Epidermal melanocyte (primary cell): ENCODE results near the gene KCNT1.

ENCODE experiments used
- DNase-seq: peaks from one replicate; pipeline ENCODE4 v3.0.0; 2011; ENCODE audit warnings: low spot score; ENCODE audit not compliant: insufficient read length

The KCNT1 gene

DNA sequence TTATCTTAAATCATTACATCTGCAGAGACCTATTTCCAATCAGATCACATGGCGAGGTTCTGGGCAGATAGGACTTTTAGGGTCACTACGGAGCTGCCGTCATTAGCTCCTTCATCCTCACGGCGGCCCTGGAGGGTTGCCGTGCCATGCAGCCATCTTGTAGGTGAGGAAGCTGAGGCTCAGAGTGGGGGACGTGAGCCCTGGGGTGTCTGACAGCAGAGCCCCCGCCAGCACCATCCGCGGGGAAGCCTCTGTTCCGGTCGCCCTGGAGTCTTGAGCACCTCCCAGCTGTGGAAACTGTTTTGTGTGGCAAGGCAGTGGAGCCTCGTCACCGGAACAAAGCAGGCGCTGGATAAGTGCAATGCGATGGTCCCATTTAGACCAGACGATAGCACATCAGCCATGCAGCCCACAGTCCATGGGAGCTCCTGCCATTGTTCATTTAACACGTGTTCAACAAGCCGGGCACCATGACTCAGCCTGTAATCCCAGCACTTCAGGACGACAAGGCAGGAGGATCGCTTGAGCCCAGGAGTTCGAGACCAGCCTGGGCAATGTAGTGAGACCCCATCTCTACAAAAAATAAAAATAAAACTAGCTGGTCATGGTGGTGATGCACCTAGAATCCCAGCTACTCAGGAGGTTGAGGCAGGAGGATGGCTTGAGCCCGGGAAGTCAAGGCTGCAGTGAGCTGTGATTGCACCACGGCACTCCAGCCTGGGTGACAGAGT, 61.9 kb downstream of the KCNT1 start:
- DNase-seq: no peak

DNA sequence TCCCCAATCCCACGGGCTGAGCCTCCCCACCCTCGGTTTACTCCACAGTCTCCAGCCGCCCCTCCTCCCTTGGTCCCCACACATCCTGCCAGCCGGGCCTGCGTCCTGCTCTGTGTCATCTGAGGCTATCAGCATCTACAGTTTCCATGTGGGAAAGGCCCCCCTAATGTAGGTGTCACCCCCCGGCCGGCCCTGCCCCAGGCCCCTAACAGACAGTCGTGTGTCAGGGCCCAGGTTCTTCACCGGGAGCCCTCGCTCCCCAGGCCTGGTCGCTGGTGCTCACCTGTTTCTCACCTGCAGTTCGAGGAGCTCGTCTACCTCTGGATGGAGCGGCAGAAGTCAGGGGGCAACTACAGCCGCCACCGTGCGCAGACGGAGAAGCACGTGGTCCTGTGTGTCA, 62.7 kb downstream of the KCNT1 start:
- DNase-seq: no peak

DNA sequence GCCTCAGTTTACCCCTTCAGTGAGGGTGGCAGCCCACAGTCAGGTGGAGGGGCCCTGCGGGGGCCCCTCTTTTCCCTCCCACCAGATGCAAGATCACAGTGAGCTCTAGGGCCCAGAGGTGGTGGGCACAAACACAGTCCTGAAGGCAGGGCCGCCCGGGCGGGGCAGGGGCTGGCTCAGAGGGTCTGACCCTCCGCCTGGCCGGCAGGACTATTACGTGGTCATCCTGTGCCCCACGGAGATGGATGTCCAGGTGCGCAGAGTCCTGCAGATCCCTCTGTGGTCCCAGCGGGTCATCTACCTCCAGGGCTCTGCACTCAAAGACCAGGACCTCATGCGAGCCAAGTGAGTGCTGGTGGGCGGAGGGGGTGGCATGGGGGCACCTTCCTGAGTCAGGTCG, 63.4 kb downstream of the KCNT1 start:
- DNase-seq: no peak

DNA sequence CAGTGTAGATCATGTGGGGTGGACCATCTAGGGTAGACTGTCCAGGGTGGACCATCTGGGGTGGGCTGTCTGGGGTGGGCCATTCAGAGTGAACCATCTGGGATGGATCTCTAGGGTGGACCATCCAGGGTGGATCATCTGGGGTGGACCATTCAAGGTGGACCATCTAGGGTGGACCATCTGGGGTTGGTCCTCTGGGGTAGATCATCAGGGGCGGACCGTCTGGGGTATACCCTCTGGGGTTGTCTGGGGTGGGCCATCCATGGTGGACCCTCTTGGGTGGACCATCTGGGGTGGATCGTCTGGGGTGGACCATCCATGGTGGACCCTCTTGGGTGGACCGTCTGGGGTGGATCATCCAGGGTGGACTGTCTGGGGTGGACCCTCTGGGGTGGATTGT, 64.3 kb downstream of the KCNT1 start:
- DNase-seq: no peak

DNA sequence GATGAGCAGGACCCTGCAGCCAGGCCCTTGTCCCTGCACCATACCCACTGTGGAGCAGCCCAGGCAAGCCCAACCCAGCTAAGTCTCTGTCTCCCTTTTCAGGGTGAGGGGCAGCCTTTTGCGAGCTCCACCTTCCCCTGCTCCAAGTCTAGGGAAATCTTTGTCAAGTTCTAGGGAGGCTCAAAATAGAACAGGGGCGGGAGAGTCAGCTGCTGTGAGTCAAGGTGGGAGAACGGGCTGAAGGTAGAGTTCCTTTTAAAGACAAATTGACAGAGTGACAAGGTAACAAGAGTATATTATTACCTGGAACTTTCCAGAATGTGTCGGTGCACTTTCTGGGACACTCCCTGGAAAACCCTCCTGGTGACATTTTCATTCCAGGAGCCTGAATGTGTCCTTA, 64.7 kb downstream of the KCNT1 start:
- DNase-seq: no peak

DNA sequence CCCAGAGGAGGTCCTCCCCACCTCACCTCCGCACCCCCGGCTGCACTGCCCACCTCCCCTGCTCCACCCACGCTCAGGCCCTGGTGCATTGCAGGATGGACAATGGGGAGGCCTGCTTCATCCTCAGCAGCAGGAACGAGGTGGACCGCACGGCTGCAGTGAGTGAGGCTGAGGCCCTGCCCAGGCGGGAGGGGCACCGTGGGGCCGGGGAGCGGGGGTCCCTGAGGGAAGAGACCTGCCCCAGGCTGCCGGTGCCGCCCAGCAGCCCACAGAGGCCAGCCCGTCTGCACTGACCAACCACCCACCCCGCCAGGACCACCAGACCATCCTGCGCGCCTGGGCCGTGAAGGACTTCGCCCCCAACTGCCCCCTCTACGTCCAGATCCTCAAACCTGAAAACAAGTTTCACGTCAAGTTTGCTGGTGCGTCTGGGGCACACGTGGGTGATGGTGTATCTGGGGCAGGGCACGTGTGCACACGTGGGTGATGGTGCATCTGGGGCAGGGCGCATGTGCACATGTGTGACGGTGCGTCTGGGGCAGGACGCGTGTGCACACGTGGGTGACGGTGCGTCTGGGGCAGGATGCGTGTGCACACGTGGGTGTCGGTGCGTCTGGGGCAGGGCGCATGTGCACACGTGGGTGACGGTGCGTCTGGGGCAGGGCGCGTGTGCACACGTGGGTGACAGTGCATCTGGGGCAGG, 66.7 kb downstream of the KCNT1 start:
- no peak for DNase-seq

DNA sequence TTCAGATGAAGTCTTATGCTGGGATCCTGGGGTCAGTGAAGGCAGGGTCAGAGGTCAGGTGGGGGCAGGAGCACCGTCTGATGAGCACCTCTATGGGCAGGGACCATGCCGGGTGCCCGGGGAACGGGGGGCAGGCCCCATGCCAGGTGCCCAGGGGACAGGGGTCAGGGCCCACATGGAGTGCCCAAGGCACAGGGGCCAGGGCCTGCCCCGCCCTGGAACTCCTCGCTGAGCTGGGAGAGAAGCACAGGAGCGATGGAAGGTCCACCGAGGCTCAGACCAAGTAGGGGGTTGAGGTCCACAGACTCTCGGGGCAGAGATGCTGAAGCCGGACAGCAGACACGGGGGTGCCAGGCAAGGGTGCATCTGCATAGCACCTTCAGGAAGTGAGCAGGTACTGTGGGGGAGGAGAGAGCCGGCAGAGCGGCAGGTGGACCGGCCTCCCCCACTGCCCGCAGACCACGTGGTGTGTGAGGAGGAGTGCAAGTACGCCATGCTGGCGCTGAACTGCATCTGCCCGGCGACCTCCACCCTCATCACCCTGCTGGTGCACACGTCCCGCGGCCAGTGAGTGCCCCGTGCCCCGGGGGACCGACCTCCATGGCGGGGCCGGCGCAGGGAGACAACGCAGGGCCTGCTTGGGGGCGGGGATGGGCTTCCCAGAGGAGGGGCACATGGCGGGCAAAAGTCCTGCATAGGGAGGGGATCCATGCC, 67.7 kb downstream of the KCNT1 start:
- DNase-seq: no peak

DNA sequence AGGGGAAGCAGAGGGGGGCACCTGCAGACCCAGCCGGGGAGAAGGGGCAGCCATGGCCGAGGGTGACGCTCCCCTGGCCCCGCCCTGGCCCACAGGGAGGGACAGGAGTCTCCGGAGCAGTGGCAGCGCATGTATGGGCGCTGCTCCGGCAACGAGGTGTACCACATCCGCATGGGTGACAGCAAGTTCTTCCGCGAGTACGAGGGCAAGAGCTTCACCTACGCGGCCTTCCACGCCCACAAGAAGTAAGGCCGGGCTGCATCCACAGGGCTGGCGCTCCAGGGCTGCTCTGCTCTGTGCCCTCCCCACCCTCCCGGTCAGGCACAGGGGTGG, 68.2 kb downstream of the KCNT1 start:
- no peak for DNase-seq

DNA sequence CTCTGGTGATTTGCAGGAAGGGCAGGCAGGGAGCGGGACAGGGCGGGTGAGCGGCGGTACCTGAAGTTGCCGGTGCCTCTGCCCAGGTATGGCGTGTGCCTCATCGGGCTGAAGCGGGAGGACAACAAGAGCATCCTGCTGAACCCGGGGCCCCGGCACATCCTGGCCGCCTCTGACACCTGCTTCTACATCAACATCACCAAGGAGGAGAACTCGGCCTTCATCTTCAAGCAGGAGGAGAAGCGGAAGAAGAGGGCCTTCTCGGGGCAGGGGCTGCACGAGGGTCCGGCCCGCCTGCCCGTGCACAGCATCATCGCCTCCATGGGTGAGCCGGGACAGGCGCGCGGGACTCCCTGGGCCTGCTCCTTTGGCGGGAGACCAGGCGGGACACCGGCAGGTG, 68.8 kb downstream of the KCNT1 start:
- no peak for DNase-seq

DNA sequence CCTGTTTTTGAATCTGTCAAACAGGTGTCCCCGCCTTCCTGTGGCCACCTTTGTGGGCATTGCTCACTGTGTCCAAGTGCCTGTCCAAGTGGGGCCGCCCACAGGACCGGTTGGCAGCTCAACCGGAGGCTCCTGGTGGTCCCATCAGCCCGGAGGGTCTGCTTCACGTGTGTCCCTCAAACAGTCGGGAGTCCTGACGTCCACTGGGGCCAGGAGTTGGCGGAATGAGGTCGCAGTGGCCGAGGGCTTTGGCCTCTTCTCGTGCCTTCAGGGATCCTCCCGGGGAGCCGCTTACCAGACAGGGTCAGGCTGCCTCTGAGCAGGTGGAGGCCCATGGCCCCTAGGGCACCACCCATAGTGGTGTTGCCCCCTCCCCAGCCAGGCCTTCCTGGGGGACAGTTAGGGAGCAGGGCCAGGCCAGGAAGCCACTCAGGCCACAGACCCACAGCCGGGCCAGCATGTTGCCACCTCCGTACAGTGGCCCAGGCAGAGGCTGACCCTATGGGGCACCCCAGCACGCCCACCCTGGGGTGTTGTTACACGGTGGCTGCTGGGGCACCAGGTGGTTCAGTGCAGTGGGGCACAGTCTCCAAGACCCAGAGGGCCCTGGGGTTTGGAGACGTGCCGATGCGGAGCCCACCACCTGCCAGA, 69.5 kb downstream of the KCNT1 start:
- DNase-seq: no peak

DNA sequence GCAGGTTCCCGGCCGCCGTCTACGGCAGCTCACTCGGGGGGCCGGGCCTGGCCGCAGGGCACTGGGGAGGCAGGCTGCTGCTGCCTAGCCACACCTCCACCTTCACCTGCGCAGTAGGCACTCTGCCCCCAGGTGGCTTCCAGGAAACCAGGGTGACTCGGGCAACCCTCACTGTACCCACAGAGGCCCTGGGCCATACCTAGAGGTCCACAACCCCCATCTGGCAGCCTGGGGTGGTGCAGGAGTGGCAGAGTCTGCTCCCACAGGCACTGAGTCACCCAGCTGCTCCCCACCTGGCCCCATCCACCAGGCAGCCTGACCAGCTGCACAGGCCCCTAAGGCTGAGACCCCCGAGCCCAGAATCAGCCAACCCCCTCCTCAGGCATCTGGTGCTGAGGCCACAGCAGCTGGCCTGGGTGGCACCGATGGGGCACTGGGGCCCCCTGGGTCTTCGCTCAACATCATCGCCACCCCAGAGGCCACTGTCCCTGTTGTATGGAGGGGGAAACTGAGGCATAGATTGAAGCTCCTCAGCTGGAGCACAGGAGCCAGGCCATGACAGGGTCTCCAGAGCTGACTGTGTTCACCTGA, 70.2 kb downstream of the KCNT1 start:
- DNase-seq: no peak

DNA sequence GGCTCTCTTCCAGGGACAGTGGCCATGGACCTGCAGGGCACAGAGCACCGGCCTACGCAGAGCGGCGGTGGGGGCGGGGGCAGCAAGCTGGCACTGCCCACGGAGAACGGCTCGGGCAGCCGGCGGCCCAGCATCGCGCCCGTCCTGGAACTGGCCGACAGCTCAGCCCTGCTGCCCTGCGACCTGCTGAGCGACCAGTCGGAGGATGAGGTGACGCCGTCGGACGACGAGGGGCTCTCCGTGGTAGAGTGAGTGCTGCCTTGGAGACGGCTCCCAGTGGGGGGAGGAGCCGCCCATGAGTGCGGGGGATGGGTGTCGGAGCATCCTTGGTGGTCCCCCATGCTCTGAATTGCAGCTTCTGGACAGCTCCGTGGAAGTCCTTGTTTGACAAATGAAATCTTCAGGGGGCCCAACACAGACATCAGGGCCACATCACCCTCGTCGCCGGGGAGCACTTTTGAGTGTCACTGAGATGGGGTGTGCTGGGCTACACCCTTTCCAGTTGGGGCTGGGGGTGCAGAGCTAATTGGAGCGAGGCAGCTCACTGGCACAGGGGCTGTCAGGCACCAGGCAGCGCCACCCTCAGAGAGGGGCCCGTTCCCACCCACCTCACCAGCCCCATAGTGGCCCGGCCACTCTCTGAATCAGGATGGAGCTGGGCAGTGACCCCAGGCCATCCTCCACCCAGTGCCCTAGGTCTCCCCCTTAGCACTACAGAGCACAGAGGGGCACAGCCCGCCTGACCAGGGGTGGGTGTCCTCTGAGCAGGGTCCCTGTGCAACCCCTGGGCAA, 70.9 kb downstream of the KCNT1 start:
- DNase-seq: no peak

DNA sequence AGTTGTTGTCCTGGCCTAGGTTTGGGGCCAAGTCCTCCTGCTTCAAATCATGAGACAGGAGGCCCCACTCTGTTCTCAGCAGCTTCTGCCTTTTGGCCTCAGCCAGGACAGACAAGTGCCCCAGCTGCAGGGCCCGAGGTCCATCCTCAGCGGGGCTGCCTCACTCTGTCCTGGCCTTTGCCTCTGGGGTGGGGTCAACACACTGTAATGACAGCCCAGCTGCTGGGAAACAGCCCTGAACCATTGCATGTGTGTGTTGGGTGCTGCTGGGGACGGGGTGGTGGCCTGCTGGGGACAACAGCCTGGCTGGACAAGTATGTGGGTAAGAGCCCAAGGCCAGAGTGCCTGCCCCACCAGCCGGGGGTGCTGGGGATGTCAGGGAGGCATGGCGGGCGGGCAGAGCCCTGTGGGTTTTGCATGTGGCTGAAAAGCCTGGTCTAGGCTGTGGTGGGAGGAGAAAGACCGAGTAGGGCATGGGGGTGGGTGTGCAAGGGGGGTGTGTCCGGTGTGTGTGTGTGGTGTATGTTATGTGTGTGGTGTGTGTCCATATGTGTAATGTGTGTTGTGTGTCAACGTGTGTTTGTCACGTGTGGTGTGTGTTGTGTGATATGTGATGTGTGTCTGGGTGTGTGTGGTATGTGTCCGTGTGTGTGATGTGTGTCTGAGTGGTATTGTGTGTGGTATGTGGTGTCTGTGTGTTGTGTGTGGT, 71.7 kb downstream of the KCNT1 start:
- no peak for DNase-seq

DNA sequence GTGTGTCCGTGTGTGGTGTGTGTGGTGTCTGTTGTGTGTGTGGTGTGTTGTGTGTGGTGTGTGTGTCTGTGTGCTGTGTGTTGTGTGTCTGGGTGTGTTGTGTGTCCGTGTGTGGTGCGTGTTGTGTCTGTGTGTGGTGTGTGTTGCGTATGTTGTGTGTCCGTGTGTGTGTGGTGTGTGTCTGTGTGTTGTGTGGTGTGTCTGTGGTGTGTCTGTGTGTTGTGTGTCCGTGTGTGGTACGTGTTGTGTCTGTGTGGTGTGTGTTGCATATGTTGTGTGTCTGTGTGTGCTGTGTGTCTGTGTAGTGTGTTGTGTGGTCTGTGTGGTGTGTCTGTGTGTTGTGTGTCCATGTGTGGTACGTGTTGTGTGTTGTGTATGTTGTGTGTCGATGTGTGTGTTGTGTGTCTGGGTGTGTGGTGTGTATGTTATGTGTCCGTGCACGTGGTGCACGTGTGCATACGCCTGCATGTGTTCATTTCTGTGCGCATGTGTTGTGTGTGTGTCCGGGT, 72.3 kb downstream of the KCNT1 start:
- DNase-seq: no peak

DNA sequence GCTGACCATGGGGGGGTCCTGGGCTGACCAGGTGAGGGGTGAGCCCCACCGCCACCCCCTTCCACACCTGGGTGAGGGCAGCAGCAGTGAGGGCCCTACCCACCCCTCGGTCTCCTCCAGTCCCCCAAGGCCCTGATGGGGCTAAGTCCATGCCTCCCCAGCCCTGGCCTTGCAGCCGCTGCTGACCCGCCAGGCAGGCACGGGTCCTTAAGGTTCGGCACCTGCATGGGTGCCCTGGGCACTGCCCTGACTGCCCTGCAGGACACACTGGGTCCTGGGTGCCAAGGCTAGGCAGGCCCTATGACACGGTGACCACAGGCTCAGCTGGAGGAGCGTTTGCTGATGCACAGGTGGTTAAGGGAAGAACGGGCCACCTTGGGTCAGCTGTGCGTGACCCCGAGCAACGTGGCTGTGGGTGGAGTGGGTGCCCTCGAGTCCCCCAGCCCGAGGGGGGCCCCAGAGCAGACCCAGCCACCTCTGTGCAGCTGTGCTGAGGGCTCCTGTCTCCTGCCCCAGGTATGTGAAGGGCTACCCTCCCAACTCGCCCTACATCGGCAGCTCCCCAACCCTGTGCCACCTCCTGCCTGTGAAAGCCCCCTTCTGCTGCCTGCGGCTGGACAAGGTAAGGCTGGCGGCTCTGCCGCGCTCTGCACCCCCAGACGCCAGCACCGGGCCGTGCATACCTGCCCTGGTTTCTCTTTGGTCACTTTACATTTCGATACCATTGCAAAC, 73.0 kb downstream of the KCNT1 start:
- DNase-seq: no peak

DNA sequence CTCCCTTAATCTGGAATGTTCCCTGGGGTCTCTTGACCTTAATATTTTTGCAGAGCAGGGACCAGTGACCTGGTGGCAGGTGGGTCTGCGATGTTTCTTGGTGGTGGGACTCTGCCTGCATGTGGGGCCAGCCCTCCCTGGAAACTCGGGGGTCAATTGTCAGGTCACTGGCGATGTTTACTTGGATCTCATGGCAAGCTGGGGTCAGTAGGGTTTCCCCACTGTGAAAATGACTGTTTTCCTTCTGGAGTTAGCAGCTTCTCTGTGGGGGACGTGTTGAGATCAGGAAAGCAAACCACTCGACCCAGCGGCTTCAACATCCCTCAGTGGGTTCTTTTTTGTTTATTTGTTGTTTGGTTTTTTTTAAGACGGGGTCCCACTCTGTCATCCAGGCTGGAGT, 73.9 kb downstream of the KCNT1 start:
- DNase-seq: no peak

DNA sequence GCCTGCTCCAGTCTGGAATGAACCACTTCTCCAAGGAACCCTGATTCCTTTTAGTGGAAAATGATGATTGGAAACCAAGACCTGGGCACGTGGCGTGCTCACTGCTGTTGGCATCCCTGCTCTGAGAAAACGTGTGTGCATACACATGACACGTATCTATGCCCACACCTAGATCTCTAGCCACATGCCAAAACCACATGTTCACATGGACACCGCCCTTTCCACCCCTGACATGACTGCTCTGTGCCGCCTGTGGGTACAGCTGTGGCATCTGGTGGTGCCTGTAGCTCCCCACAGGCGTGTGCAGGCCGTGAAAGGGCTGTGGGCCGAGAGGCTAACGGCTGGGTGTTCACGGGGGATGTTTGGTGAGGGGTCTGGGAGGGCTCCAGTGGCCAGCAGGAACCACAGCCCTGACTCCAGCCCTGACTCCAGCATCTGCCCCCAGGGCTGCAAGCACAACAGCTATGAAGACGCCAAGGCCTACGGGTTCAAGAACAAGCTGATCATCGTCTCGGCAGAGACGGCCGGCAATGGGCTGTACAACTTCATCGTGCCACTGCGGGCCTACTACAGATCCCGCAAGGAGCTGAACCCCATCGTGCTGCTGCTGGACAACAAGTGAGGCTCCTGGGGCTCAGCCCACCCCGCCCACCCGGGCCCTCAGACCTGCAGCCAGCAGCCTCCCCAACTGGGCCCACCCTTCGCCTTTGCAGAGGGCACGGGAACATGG, 75.1 kb downstream of the KCNT1 start:
- no peak for DNase-seq

DNA sequence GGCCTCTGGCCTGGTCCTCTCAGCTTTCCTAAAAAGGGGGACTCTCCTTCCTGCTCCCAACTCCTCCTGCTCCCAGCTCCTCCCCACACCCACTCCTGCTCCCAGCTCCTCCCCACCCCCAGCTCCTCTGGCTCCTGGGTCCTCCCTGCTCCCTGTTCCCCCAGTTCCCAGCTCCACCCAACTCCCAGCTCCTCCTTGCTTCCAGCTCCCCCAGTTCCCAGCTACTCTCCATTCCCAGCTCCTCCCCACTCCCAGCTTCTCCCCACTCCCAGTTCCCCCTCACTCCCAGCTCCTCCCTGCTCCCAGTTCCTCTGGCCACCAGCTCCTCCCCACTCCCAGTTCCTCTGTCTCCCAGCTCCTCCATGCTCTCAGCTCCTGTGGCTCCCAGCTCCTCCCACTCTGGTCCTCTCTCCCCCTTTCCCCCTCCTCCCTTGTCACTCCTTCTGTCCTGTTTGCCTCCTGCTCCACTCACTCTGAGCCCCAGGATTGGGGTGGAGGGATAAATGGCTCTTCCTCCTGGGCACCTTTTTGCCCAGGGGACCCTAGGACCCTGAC, 75.7 kb downstream of the KCNT1 start:
- DNase-seq: no peak

DNA sequence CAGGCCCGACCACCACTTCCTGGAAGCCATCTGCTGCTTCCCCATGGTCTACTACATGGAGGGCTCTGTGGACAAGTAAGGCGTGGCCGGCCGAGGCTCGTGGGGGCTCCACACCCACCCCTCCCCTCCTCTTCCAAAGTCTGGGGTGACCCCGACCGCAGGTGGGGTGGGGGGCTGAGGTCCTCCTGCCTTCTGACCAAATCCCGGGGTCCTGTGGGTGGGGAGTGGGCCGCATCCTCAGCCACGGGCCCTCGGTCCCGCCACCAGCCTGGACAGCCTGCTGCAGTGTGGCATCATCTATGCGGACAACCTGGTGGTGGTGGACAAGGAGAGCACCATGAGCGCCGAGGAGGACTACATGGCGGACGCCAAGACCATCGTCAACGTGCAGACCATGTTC, 76.4 kb downstream of the KCNT1 start:
- no peak for DNase-seq
